Measurements from ENCODE around the gene RPL29. TPM values are rescaled to one million over a fixed set of nuclear protein-coding genes. Genes with fewer than 3 reads are reported as not detected.

RPL29 gene
- total RNA-seq, 1 experiment from 2014 or later = 696 TPM

DNA sequence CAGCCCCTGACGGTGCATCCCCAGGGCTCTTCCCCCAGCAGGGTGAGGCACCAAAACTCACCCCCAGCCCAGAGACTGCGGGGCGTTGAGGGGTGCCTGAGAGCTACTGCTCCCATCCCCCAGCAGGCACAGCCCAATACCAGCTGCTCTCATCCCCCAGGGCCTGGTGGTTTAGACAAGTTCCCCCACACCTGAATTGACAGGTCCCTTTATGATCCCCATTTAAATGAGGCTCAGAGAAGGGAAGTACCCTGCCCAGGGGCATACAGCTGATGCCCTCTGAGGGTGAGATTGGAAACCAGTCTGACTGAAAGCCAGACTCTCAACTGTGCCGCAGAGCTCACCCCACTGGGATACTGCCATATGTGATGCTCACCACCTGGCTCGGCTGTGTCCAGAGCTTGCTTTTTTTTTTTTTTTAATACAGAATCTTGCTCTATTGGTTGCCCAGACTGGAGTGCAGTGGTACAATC lies 40.6 kb upstream of the RPL29 start:
- intact Hi-C loops (cut with micrococcal nuclease; ENCODE audit: unreplicated experiment) = no loop called here
- H3K27me3 ChIP-seq (ENCODE audit: control insufficient read depth, insufficient read depth, low read length) = no peaks in the 10 kb centered on the region
- ChIA-PET CTCF (interaction anchor here (0.6 to 0.7 kb wide), 4 partner anchors 9 to 107 kb away, joined by 3 to 4 read pairs (median 4); no protein-coding TSS in a partner anchor), POLR2A (no interaction called here)
- DNase-seq (ENCODE audit: low read depth, low spot score) (no peak), ATAC-seq (no peak)
- no peaks in the 10 kb centered on the region for H3K9me3 ChIP-seq (ENCODE audit: control insufficient read depth, insufficient read depth, low read depth, low read length)
- no peaks in the 10 kb centered on the region for H3K36me3 ChIP-seq (ENCODE audit: control insufficient read depth, insufficient read depth, low read length)
- H3K4me1 ChIP-seq (ENCODE audit: control insufficient read depth, insufficient read depth, low read length) = no peaks in the 10 kb centered on the region
- BruUV-seq (replicated peaks) = no TSS peak
- TF ChIP-seq, protein P1, sequence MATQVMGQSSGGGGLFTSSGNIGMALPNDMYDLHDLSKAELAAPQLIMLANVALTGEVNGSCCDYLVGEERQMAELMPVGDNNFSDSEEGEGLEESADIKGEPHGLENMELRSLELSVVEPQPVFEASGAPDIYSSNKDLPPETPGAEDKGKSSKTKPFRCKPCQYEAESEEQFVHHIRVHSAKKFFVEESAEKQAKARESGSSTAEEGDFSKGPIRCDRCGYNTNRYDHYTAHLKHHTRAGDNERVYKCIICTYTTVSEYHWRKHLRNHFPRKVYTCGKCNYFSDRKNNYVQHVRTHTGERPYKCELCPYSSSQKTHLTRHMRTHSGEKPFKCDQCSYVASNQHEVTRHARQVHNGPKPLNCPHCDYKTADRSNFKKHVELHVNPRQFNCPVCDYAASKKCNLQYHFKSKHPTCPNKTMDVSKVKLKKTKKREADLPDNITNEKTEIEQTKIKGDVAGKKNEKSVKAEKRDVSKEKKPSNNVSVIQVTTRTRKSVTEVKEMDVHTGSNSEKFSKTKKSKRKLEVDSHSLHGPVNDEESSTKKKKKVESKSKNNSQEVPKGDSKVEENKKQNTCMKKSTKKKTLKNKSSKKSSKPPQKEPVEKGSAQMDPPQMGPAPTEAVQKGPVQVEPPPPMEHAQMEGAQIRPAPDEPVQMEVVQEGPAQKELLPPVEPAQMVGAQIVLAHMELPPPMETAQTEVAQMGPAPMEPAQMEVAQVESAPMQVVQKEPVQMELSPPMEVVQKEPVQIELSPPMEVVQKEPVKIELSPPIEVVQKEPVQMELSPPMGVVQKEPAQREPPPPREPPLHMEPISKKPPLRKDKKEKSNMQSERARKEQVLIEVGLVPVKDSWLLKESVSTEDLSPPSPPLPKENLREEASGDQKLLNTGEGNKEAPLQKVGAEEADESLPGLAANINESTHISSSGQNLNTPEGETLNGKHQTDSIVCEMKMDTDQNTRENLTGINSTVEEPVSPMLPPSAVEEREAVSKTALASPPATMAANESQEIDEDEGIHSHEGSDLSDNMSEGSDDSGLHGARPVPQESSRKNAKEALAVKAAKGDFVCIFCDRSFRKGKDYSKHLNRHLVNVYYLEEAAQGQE (IDR thresholded peaks at IDR 0.05; ENCODE audit: insufficient read depth in 1 of 2, low read depth in 2 of 2, low read length in 1 of 2) = no peak
- TF ChIP-seq TCF7L2 (IDR thresholded peaks at IDR 0.05; ENCODE audit: low read depth, low read length) (no peak), POLR2AphosphoS5 (IDR thresholded peaks at IDR 0.05; ENCODE audit: low read depth, low read length) (no peak), SIN3A (IDR thresholded peaks at IDR 0.05; ENCODE audit: borderline replicate concordance, insufficient read depth, low read depth, low read length) (no peak)
- TF ChIP-seq, protein P2, sequence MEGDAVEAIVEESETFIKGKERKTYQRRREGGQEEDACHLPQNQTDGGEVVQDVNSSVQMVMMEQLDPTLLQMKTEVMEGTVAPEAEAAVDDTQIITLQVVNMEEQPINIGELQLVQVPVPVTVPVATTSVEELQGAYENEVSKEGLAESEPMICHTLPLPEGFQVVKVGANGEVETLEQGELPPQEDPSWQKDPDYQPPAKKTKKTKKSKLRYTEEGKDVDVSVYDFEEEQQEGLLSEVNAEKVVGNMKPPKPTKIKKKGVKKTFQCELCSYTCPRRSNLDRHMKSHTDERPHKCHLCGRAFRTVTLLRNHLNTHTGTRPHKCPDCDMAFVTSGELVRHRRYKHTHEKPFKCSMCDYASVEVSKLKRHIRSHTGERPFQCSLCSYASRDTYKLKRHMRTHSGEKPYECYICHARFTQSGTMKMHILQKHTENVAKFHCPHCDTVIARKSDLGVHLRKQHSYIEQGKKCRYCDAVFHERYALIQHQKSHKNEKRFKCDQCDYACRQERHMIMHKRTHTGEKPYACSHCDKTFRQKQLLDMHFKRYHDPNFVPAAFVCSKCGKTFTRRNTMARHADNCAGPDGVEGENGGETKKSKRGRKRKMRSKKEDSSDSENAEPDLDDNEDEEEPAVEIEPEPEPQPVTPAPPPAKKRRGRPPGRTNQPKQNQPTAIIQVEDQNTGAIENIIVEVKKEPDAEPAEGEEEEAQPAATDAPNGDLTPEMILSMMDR (IDR thresholded peaks at IDR 0.05) = no peak
- H3K4me3 ChIP-seq (ENCODE audit: low read depth in 2 of 2, low read length in 2 of 2) = no peak overlapping the region
- H3K27ac ChIP-seq (ENCODE audit: low read length) = no peak overlapping the region
- in situ Hi-C loops (cut with HindIII; ENCODE audit: low pct_unique_long_range_greater_than_20kb, low sequenced_read_pairs) = no loop called here

DNA sequence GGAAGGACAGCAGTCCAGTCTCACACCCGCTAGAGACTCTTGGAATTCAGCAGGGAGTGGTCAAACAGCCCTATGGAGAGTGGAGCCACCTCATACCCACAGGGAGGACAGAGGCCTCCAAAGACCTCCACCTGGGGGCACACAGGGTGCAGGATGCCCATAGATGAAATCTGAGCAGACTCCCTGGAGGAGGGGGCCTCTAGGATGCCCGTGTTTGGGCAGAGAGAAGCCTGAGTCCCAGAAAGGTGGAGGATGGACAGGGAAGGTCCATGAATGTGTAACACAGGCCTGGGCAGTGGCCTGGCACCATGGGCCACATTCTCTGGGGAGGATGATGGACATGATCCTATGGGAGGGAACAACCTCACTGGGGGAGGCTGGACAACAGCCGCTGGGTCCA lies 39.0 kb upstream of the RPL29 start:
- POLR2A ChIA-PET = no interaction called here
- Histone ChIP-seq H3K4me1 (ENCODE audit: control insufficient read depth, insufficient read depth, low read length) (no peaks in the 10 kb centered on the region), H3K27ac (ENCODE audit: low read length) (no peak overlapping the region), H3K36me3 (ENCODE audit: control insufficient read depth, insufficient read depth, low read length) (no peaks in the 10 kb centered on the region), H3K9me3 (ENCODE audit: control insufficient read depth, insufficient read depth, low read depth, low read length) (no peaks in the 10 kb centered on the region), H3K27me3 (ENCODE audit: control insufficient read depth, insufficient read depth, low read length) (no peaks in the 10 kb centered on the region), H3K4me3 (ENCODE audit: low read depth in 2 of 2, low read length in 2 of 2) (no peak overlapping the region)
- intact Hi-C loops (cut with micrococcal nuclease; ENCODE audit: unreplicated experiment) (no loop called here), in situ Hi-C loops (cut with HindIII; ENCODE audit: low pct_unique_long_range_greater_than_20kb, low sequenced_read_pairs) (no loop called here)
- CTCF ChIA-PET = no interaction called here
- ATAC-seq = no peak
- no peak for DNase-seq (ENCODE audit: low read depth, low spot score)
- no peak for TF ChIP-seq POLR2AphosphoS5 (IDR thresholded peaks at IDR 0.05; ENCODE audit: low read depth, low read length)
- no peak for TF ChIP-seq TCF7L2 (IDR thresholded peaks at IDR 0.05; ENCODE audit: low read depth, low read length)
- TF ChIP-seq, protein P1 (IDR thresholded peaks at IDR 0.05; ENCODE audit: insufficient read depth in 1 of 2, low read depth in 2 of 2, low read length in 1 of 2) = no peak
- no peak for TF ChIP-seq SIN3A (IDR thresholded peaks at IDR 0.05; ENCODE audit: borderline replicate concordance, insufficient read depth, low read depth, low read length)
- TF ChIP-seq, protein P2 (IDR thresholded peaks at IDR 0.05) = no peak
- no TSS peak for BruUV-seq (replicated peaks)

Measured in Panc1 (cell line).